ENCODE results near the gene TTC28.

TTC28 gene

GRCh38 chr22:28449041-28449440, 230.6 kb downstream of the TTC28 start:
- Histone ChIP-seq H3K4me1 (ENCODE audit: control insufficient read depth, insufficient read depth, low read length) (peaks cover 21% of the 10 kb centered on the region), H3K27me3 (replicated peaks; ENCODE audit: control insufficient read depth, insufficient read depth, low read length) (no peaks in the 10 kb centered on the region), H3K9me3 (ENCODE audit: control insufficient read depth, low read length) (no peaks in the 10 kb centered on the region), H3K4me3 (ENCODE audit: low read length) (no peak overlapping the region), H3K9ac (ENCODE audit: low read length) (no peak overlapping the region), H3K36me3 (ENCODE audit: control insufficient read depth, insufficient read depth, low read length, severe bottlenecking) (no peaks in the 10 kb centered on the region)
- no peak for DNase-seq (ENCODE audit: low read depth)

GRCh38 chr22:28448625-28449024, 231.0 kb downstream of the TTC28 start:
- H3K36me3 ChIP-seq (ENCODE audit: control insufficient read depth, insufficient read depth, low read length, severe bottlenecking), result no peaks in the 10 kb centered on the region
- H3K4me3 ChIP-seq (ENCODE audit: low read length), result no peak overlapping the region
- no peaks in the 10 kb centered on the region for H3K9me3 ChIP-seq (ENCODE audit: control insufficient read depth, low read length)
- no peak for DNase-seq (ENCODE audit: low read depth)
- no peak overlapping the region for H3K9ac ChIP-seq (ENCODE audit: low read length)
- no peaks in the 10 kb centered on the region for H3K27me3 ChIP-seq (replicated peaks; ENCODE audit: control insufficient read depth, insufficient read depth, low read length)
- H3K4me1 ChIP-seq (ENCODE audit: control insufficient read depth, insufficient read depth, low read length), result peaks cover 21% of the 10 kb centered on the region

GRCh38 chr22:28444659-28445058, 235.0 kb downstream of the TTC28 start:
- H3K9me3 ChIP-seq (ENCODE audit: control insufficient read depth, low read length), result no peaks in the 10 kb centered on the region
- H3K4me3 ChIP-seq (ENCODE audit: low read length), result no peak overlapping the region
- H3K4me1 ChIP-seq (ENCODE audit: control insufficient read depth, insufficient read depth, low read length), result peaks cover 36% of the 10 kb centered on the region
- H3K27me3 ChIP-seq (replicated peaks; ENCODE audit: control insufficient read depth, insufficient read depth, low read length), result no peaks in the 10 kb centered on the region
- no peak for DNase-seq (ENCODE audit: low read depth)
- no peaks in the 10 kb centered on the region for H3K36me3 ChIP-seq (ENCODE audit: control insufficient read depth, insufficient read depth, low read length, severe bottlenecking)
- no peak overlapping the region for H3K9ac ChIP-seq (ENCODE audit: low read length)

GRCh38 chr22:28443526-28443876, 236.1 kb downstream of the TTC28 start:
- Histone ChIP-seq H3K36me3 (ENCODE audit: control insufficient read depth, insufficient read depth, low read length, severe bottlenecking) (no peaks in the 10 kb centered on the region), H3K9ac (ENCODE audit: low read length) (peak overlapping the region; percentile 93), H3K4me3 (ENCODE audit: low read length) (peak overlapping the region; percentile 85), H3K4me1 (ENCODE audit: control insufficient read depth, insufficient read depth, low read length) (peaks cover 29% of the 10 kb centered on the region), H3K27me3 (replicated peaks; ENCODE audit: control insufficient read depth, insufficient read depth, low read length) (no peaks in the 10 kb centered on the region), H3K9me3 (ENCODE audit: control insufficient read depth, low read length) (no peaks in the 10 kb centered on the region)
- DNase-seq (ENCODE audit: low read depth), result peak; percentile 83

GRCh38 chr22:28442711-28443525, 236.7 kb downstream of the TTC28 start:
- H3K36me3 ChIP-seq (ENCODE audit: control insufficient read depth, insufficient read depth, low read length, severe bottlenecking), result no peaks in the 10 kb centered on the region
- peak overlapping the region; percentile 85 for H3K4me3 ChIP-seq (ENCODE audit: low read length)
- peaks cover 29% of the 10 kb centered on the region for H3K4me1 ChIP-seq (ENCODE audit: control insufficient read depth, insufficient read depth, low read length)
- H3K9me3 ChIP-seq (ENCODE audit: control insufficient read depth, low read length), result no peaks in the 10 kb centered on the region
- H3K27me3 ChIP-seq (replicated peaks; ENCODE audit: control insufficient read depth, insufficient read depth, low read length), result no peaks in the 10 kb centered on the region
- H3K9ac ChIP-seq (ENCODE audit: low read length), result peak overlapping the region; percentile 93
- DNase-seq (ENCODE audit: low read depth), result peak; percentile 65

- peak; percentile 89 for DNase-seq (ENCODE audit: low read depth)
- H3K36me3 ChIP-seq (ENCODE audit: control insufficient read depth, insufficient read depth, low read length, severe bottlenecking), result no peaks in the 10 kb centered on the region
- H3K9me3 ChIP-seq (ENCODE audit: control insufficient read depth, low read length), result no peaks in the 10 kb centered on the region
- H3K4me1 ChIP-seq (ENCODE audit: control insufficient read depth, insufficient read depth, low read length), result peaks cover 29% of the 10 kb centered on the region
- H3K4me3 ChIP-seq (ENCODE audit: low read length), result peak overlapping the region; percentile 85
- H3K9ac ChIP-seq (ENCODE audit: low read length), result peak overlapping the region; percentile 93
- H3K27me3 ChIP-seq (replicated peaks; ENCODE audit: control insufficient read depth, insufficient read depth, low read length), result no peaks in the 10 kb centered on the region
Observed at GRCh38 chr22:28442264-28442710, 237.4 kb downstream of the TTC28 start.

- peak; percentile 44 for DNase-seq (ENCODE audit: low read depth)
- H3K9me3 ChIP-seq (ENCODE audit: control insufficient read depth, low read length), result no peaks in the 10 kb centered on the region
- no peaks in the 10 kb centered on the region for H3K27me3 ChIP-seq (replicated peaks; ENCODE audit: control insufficient read depth, insufficient read depth, low read length)
- H3K4me3 ChIP-seq (ENCODE audit: low read length), result peak overlapping the region; percentile 85
- H3K36me3 ChIP-seq (ENCODE audit: control insufficient read depth, insufficient read depth, low read length, severe bottlenecking), result no peaks in the 10 kb centered on the region
- H3K9ac ChIP-seq (ENCODE audit: low read length), result peak overlapping the region; percentile 93
- peaks cover 29% of the 10 kb centered on the region for H3K4me1 ChIP-seq (ENCODE audit: control insufficient read depth, insufficient read depth, low read length)
Observed at GRCh38 chr22:28441720-28442263, 237.8 kb downstream of the TTC28 start.

GRCh38 chr22:28440592-28441390, 238.8 kb downstream of the TTC28 start:
- H3K4me3 ChIP-seq (ENCODE audit: low read length), result peak overlapping the region; percentile 85
- DNase-seq (ENCODE audit: low read depth), result peak; percentile 47
- H3K27me3 ChIP-seq (replicated peaks; ENCODE audit: control insufficient read depth, insufficient read depth, low read length), result no peaks in the 10 kb centered on the region
- no peaks in the 10 kb centered on the region for H3K36me3 ChIP-seq (ENCODE audit: control insufficient read depth, insufficient read depth, low read length, severe bottlenecking)
- H3K9me3 ChIP-seq (ENCODE audit: control insufficient read depth, low read length), result no peaks in the 10 kb centered on the region
- peak overlapping the region; percentile 93 for H3K9ac ChIP-seq (ENCODE audit: low read length)
- H3K4me1 ChIP-seq (ENCODE audit: control insufficient read depth, insufficient read depth, low read length), result peaks cover 29% of the 10 kb centered on the region

- Histone ChIP-seq H3K36me3 (ENCODE audit: control insufficient read depth, insufficient read depth, low read length, severe bottlenecking) (no peaks in the 10 kb centered on the region), H3K9ac (ENCODE audit: low read length) (no peak overlapping the region), H3K4me1 (ENCODE audit: control insufficient read depth, insufficient read depth, low read length) (peaks cover 22% of the 10 kb centered on the region), H3K9me3 (ENCODE audit: control insufficient read depth, low read length) (no peaks in the 10 kb centered on the region), H3K4me3 (ENCODE audit: low read length) (no peak overlapping the region), H3K27me3 (replicated peaks; ENCODE audit: control insufficient read depth, insufficient read depth, low read length) (no peaks in the 10 kb centered on the region)
- no peak for DNase-seq (ENCODE audit: low read depth)
Observed at GRCh38 chr22:28438183-28438768, 241.4 kb downstream of the TTC28 start.

GRCh38 chr22:28435982-28436381, 243.7 kb downstream of the TTC28 start:
- Histone ChIP-seq H3K27me3 (replicated peaks; ENCODE audit: control insufficient read depth, insufficient read depth, low read length) (no peaks in the 10 kb centered on the region), H3K36me3 (ENCODE audit: control insufficient read depth, insufficient read depth, low read length, severe bottlenecking) (no peaks in the 10 kb centered on the region), H3K9ac (ENCODE audit: low read length) (no peak overlapping the region), H3K9me3 (ENCODE audit: control insufficient read depth, low read length) (no peaks in the 10 kb centered on the region), H3K4me1 (ENCODE audit: control insufficient read depth, insufficient read depth, low read length) (peaks cover 14% of the 10 kb centered on the region), H3K4me3 (ENCODE audit: low read length) (no peak overlapping the region)
- no peak for DNase-seq (ENCODE audit: low read depth)
